Hippocampal formation (tissue), 2 donors: ENCODE results near the gene TYSND1.
"Not testable (repeated sequence)": the region's sequence is repeated elsewhere in the genome, so short reads cannot be mapped to it uniquely, and the experiment has no call there.

Source experiments
- DNase-seq, 2 donors: peaks; one replicate each; lab custom pipeline; 2025; lab: John Stamatoyannopoulos, UW

Gene TYSND1

GRCh38 chr10:70109064-70109729 is 37.3 kb downstream of the TYSND1 start:
- no peak for DNase-seq

GRCh38 chr10:70106958-70107791 is 39.3 kb downstream of the TYSND1 start:
- no peak for DNase-seq

GRCh38 chr10:70101668-70102067 is 44.8 kb downstream of the TYSND1 start:
- no peak for DNase-seq

GRCh38 chr10:70101068-70101562 is 45.4 kb downstream of the TYSND1 start:
- DNase-seq = not testable (repeated sequence)

- no peak for DNase-seq
Observed at GRCh38 chr10:70098271-70098670, 48.2 kb downstream of the TYSND1 start.

- no peak for DNase-seq
Observed at GRCh38 chr10:70097459-70097858, 49.0 kb downstream of the TYSND1 start.

GRCh38 chr10:70096705-70097420 is 49.6 kb downstream of the TYSND1 start:
- DNase-seq = no peak

- DNase-seq = no peak
Observed at GRCh38 chr10:70096016-70096704, 50.3 kb downstream of the TYSND1 start.

GRCh38 chr10:70094250-70094649 is 52.2 kb downstream of the TYSND1 start:
- no peak for DNase-seq

- DNase-seq = no peak
Observed at GRCh38 chr10:70093335-70093944, 53.1 kb downstream of the TYSND1 start.

- DNase-seq = no peak
Observed at GRCh38 chr10:70092389-70092718, 54.1 kb downstream of the TYSND1 start.

- DNase-seq = no peak
Observed at GRCh38 chr10:70090951-70091350, 55.5 kb downstream of the TYSND1 start.

- DNase-seq = no peak
Observed at GRCh38 chr10:70090013-70090412, 56.5 kb downstream of the TYSND1 start.

- DNase-seq = no peak
Observed at GRCh38 chr10:70088308-70088698, 58.2 kb downstream of the TYSND1 start.
